Bronchial epithelial cell (primary cell): Measurements from ENCODE around the gene KCNH5. TPM values are rescaled to one million over a fixed set of nuclear protein-coding genes. Genes with fewer than 3 reads are reported as not detected.
"Not testable (repeated sequence)": the region's sequence is repeated elsewhere in the genome, so short reads cannot be mapped to it uniquely, and the experiment has no call there.

ENCODE experiments used
- DNase-seq: peaks from one replicate; pipeline ENCODE4 v3.0.0-alpha.2; 2010; ENCODE audit warnings: low read depth
- FAIRE-seq: peaks from 2 replicates; lab custom pipeline; 2011; peaks lifted over from hg19 to GRCh38; lab: Jason Lieb, UNC
- H3K27me3 ChIP-seq: 2 replicates; pipeline ENCODE4 v1.5.1; 2011; ENCODE audit warnings: low read length; ENCODE audit not compliant: control insufficient read depth, insufficient read depth
- H3K36me3 ChIP-seq: 2 replicates; pipeline ENCODE4 v1.5.1; 2011; ENCODE audit warnings: low read length; ENCODE audit not compliant: control insufficient read depth, insufficient read depth
- H3K4me3 ChIP-seq: 2 replicates; pipeline ENCODE4 v1.5.1; 2011; ENCODE audit warnings: mild to moderate bottlenecking, low read depth, low read length, control low read depth
- CTCF ChIP-seq: IDR thresholded peaks from 2 replicates; pipeline ENCODE4 v1.5.1; 2011; ENCODE audit warnings: mild to moderate bottlenecking, moderate library complexity, low read length, control low read depth, inconsistent platforms; ENCODE audit not compliant: insufficient read depth, severe bottlenecking
- total RNA-seq: library from RNA; depleted of rRNA; stranded (reverse); fragments of >200 nt; gene quantifications from 2 replicates; pipeline ENCODE4 v1.2.1, GENCODE V29; 2014

The KCNH5 gene
- total RNA-seq, 1 donor from 2014 or later, result under 0.01 TPM

GRCh38 chr14:62776300-62776699, 269.0 kb downstream of the KCNH5 start:
- H3K27me3 ChIP-seq, result no peaks in the 10 kb centered on the region
- no peak for TF ChIP-seq CTCF
- DNase-seq, result no peak
- no peak overlapping the region for H3K4me3 ChIP-seq
- no peak for FAIRE-seq
- H3K36me3 ChIP-seq, result no peaks in the 10 kb centered on the region

GRCh38 chr14:62768753-62769152, 276.5 kb downstream of the KCNH5 start:
- Histone ChIP-seq H3K27me3 (no peaks in the 10 kb centered on the region), H3K4me3 (no peak overlapping the region), H3K36me3 (no peaks in the 10 kb centered on the region)
- DNase-seq, result no peak
- no peak for TF ChIP-seq CTCF
- no peak for FAIRE-seq

- TF ChIP-seq CTCF, result no peak
- Histone ChIP-seq H3K36me3 (no peaks in the 10 kb centered on the region), H3K4me3 (no peak overlapping the region), H3K27me3 (no peaks in the 10 kb centered on the region)
- DNase-seq (no peak), FAIRE-seq (no peak)
These were observed 281.3 kb downstream of the KCNH5 start for GRCh38 chr14:62763951-62764350.

- FAIRE-seq, result no peak
These were observed 285.5 kb downstream of the KCNH5 start for GRCh38 chr14:62759796-62760195.

GRCh38 chr14:62746881-62747280, 298.4 kb downstream of the KCNH5 start:
- not testable (repeated sequence) for FAIRE-seq, H3K27me3 ChIP-seq, H3K4me3 ChIP-seq, H3K36me3 ChIP-seq, DNase-seq

More at GRCh38 chr14:62759796-62760195, 285.5 kb downstream of the KCNH5 start:
- no peak for DNase-seq
- Histone ChIP-seq H3K36me3 (no peaks in the 10 kb centered on the region), H3K4me3 (no peak overlapping the region), H3K27me3 (no peaks in the 10 kb centered on the region)
- TF ChIP-seq CTCF, result no peak

- no peak for TF ChIP-seq CTCF
- Histone ChIP-seq H3K4me3 (no peak overlapping the region), H3K27me3 (no peaks in the 10 kb centered on the region), H3K36me3 (no peaks in the 10 kb centered on the region)
- FAIRE-seq (no peak), DNase-seq (peak; percentile 63)
These were observed 299.8 kb downstream of the KCNH5 start for GRCh38 chr14:62745496-62745895.
